Loucy (cell line): ENCODE data around the gene ACTN1.

ENCODE experiments used
- CTCF ChIP-seq: fragments of 200-600 bp; sonication (generic); conservative IDR thresholded peaks from 2 replicates; pipeline ENCODE4 v1.5.1; 2014; ENCODE audit warnings: mild to moderate bottlenecking, antibody characterized with exemption, low read length
- EZH2phosphoT487 ChIP-seq: fragments of 200-600 bp; IDR thresholded peaks from 2 replicates; pipeline ENCODE4 v1.6.1; 2018; ENCODE audit warnings: antibody characterized with exemption, mild to moderate bottlenecking, moderate library complexity, borderline replicate concordance

- no peak for TF ChIP-seq CTCF
- no peak for TF ChIP-seq EZH2phosphoT487
These were observed 125.4 kb downstream of the ACTN1 start for GRCh38 chr14:68853749-68854148.
